Measurements from ENCODE around the gene LFNG. TPM values are rescaled to one million over a fixed set of nuclear protein-coding genes. Genes with fewer than 3 reads are reported as not detected.

The LFNG gene
- total RNA-seq, 1 donor from 2014 or later, result 42.6 TPM

DNA sequence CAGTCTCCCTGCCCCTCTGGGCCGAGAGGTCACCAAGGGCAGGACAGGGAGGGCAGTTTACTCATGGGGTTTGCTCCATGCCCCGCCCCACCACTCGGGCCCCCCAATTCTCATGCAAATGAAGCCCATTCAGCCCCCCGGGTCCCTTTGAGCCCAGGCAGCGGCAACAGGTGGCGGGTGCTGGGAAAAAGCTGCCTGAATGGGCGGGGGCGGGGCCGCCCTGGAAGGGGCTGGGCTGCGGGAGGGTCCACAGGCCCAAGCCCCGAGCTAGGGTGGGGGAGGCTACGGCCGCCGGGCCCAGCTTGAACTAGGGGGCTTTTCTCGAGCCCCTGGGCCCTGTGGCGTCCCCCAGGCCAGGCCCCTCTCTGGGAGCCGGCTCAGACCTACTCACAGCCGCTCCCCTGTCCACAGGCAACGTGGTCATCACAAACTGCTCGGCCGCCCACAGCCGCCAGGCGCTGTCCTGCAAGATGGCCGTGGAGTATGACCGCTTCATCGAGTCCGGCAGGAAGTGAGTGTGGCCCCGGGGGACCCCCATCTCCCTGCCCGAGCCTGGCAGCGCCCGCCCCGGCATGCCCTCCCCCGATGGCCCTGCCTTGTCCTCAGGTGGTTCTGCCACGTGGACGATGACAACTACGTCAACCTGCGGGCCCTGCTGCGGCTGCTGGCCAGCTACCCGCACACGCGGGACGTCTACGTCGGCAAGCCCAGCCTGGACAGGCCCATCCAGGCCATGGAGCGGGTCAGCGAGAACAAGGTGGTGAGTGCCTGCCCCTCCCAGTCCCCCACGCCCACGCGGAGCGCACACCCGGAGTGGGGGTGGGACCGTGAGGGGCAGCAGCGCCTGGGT lies 5.5 kb downstream of the LFNG start:
- intact Hi-C loops (cut with DNase I), result no loop called here
- ATAC-seq (no peak), DNase-seq (no peak)
- no peaks in the 10 kb centered on the region for H3K9me3 ChIP-seq
- no peaks in the 10 kb centered on the region for H3K27me3 ChIP-seq (ENCODE audit: low read depth)
- peaks cover 97% of the 10 kb centered on the region for H3K4me1 ChIP-seq
- TF ChIP-seq CTCF (IDR thresholded peaks at IDR 0.05), result no peak
- H3K27ac ChIP-seq, result peak overlapping the region; percentile 92
- peaks cover 42% of the 10 kb centered on the region for H3K36me3 ChIP-seq
- H3K4me3 ChIP-seq, result peak overlapping the region; percentile 77

DNA sequence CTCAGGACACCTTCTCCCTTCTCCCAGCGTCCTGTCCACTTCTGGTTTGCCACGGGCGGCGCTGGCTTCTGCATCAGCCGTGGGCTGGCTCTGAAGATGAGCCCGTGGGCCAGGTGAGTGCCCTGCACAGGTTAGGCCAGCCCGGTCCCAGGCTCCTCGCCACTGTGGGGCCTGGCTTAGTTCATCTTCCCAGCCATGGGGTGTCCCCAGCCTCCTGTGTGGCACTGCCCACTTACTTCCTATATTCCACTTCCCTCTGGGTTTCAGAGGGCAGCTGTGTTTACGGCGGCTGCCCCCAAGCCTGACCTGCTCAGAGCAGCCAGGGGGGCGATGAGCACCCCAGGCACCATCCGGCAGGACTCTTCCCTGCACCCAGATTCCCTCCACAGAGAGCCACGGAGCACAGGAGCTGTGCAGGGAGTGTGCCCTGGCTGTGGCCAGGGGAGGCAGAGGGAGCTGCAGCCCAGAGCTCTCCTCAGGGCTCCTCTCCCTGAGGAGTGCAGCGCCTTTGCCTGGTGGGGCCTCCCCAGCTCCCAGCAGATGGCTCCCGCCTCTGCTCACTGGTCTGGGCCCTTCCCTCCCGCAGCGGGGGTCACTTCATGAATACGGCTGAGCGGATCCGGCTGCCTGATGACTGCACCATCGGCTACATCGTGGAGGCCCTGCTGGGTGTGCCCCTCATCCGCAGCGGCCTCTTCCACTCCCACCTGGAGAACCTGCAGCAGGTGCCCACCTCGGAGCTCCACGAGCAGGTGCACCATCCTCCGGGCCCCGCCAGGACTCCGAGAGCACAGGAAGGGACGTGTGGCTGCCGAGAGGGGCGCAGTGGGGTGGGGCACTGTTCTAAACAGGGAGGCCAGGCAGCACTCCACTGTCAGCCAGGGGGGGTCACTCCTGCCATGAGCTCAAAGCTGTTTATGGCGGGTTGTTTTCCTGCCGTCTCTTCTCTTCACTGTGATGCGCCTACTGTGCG lies 6.4 kb downstream of the LFNG start:
- H3K36me3 ChIP-seq, result peaks cover 42% of the 10 kb centered on the region
- no peak overlapping the region for H3K4me3 ChIP-seq
- no peaks in the 10 kb centered on the region for H3K27me3 ChIP-seq (ENCODE audit: low read depth)
- H3K27ac ChIP-seq, result peak overlapping the region; percentile 92
- DNase-seq (peak; percentile 73), ATAC-seq (no peak)
- H3K9me3 ChIP-seq, result no peaks in the 10 kb centered on the region
- no peak for TF ChIP-seq CTCF (IDR thresholded peaks at IDR 0.05)
- intact Hi-C loops (cut with DNase I), result no loop called here
- H3K4me1 ChIP-seq, result peaks cover 99% of the 10 kb centered on the region

GRCh38 chr7:2526659-2527504 lies 7.3 kb downstream of the LFNG start:
- DNase-seq (peak; percentile 47), ATAC-seq (no peak)
- no peak for TF ChIP-seq CTCF (IDR thresholded peaks at IDR 0.05)
- intact Hi-C loops (cut with DNase I), result no loop called here
- peaks cover 99% of the 10 kb centered on the region for H3K4me1 ChIP-seq
- no peak overlapping the region for H3K4me3 ChIP-seq
- H3K9me3 ChIP-seq, result no peaks in the 10 kb centered on the region
- peaks cover 42% of the 10 kb centered on the region for H3K36me3 ChIP-seq
- H3K27ac ChIP-seq, result peak overlapping the region; percentile 53
- no peaks in the 10 kb centered on the region for H3K27me3 ChIP-seq (ENCODE audit: low read depth)

DNA sequence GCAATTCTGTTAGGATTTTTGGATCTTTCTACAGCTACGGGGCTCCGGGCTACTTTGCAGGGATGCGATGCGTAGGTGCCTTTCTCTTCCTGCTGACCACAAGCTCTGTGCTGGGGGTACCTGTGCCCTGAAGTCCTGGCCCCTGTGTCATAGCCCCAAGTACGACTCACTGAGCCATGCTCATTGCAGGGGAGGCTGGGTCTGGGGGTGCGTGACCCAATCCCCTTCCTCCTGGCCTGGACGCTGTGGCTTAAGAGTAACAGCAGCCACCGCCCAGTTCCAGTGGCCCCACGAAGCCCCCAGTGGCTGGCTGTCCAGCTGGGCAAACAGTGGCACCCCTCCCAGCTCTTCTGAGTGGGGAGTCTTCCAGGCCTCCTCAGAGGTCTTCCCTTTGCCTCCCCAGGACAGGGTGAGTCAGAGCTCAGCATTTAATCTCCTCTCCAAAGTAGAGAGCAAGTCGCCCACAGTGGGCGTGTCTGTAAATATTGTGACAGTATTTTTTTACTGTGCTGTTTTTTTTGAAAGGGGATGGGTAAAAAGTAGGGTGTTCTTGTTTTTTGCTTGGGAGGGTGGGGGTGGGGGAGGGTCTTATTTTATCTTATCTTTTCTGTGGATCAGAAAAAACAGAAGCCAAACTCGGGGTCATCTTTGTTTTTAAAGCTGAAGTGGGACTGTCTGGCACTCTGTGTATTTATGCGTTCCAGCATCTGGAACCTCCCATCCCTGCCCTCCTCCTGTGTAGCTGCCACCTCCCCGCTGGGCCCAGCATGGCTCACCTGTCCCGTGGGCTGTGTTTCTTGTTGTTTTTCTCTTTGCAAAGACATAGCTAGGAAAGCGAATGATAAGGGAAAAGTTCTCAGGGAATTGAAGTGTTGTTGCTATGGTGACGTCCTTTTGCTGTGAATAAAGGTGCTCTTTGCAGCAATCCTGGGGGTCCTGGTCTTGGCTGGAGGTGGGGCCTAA lies 8.2 kb downstream of the LFNG start:
- no peak overlapping the region for H3K4me3 ChIP-seq
- H3K4me1 ChIP-seq, result peaks cover 93% of the 10 kb centered on the region
- peak; percentile 74 for DNase-seq

More for the DNA sequence above, 8.2 kb downstream of the LFNG start:
- Histone ChIP-seq H3K36me3 (peaks cover 42% of the 10 kb centered on the region), H3K27me3 (ENCODE audit: low read depth) (no peaks in the 10 kb centered on the region), H3K9me3 (no peaks in the 10 kb centered on the region), H3K27ac (peak overlapping the region; percentile 88)
- intact Hi-C loops (cut with DNase I), result no loop called here
- ATAC-seq, result peak in 1 of 2 donors; percentile 7
- TF ChIP-seq CTCF (IDR thresholded peaks at IDR 0.05), result no peak

Measured in lower lobe of right lung (tissue), 2 donors.